SK-N-SH (cell line): ENCODE measurements around the gene BTG1.

Experiments used
- EP300 ChIP-seq, 2 experiments: IDR thresholded peaks; 2 replicates each; pipeline versions ENCODE4 v1.4.0 to v1.6.1; 2012; ENCODE audit warnings: borderline replicate concordance in 1 of 2, low read depth in 1 of 2, low read length in 1 of 2
- FOXJ3 ChIP-seq: sonication (generic); formaldehyde crosslinking; IDR thresholded peaks from 2 replicates; pipeline ENCODE4 v1.5.1; 2020; ENCODE audit warnings: mild to moderate bottlenecking, missing genetic modification reagents
- GABPA ChIP-seq: IDR thresholded peaks from 2 replicates; pipeline ENCODE4 v1.4.0; 2012; ENCODE audit warnings: low read depth, mild to moderate bottlenecking

GRCh38 chr12:92186038-92186470, 40.4 kb upstream of the BTG1 start:
- no peak for TF ChIP-seq GABPA
- TF ChIP-seq FOXJ3 (CRISPR knock-in tag): no peak
- TF ChIP-seq EP300 (IDR thresholded peaks at IDR 0.05; ENCODE audit: borderline replicate concordance in 1 of 2, low read depth in 1 of 2, low read length in 1 of 2): no peak
